Right lobe of liver (tissue), 6 donors: ENCODE data around the gene ATXN7. TPM values are rescaled to one million over a fixed set of nuclear protein-coding genes. Genes with fewer than 3 reads are reported as not detected.

ENCODE experiments used
- ATAC-seq, 4 donors: fragments of 200-7000 bp; cut with Tn5 transposase; one replicate each; pipeline ENCODE4 v1.9.1; 2020; ENCODE audit warnings: mild to moderate bottlenecking in 4 of 4, moderate library complexity in 4 of 4
- DNase-seq, 3 donors: peaks; one replicate each; pipeline ENCODE4 v3.0.0-alpha.2; 2020
- H3K27ac ChIP-seq, 3 donors: fragments of 200-600 bp; one replicate each; pipeline ENCODE4 v1.8.0; 2022
- H3K27me3 ChIP-seq, 2 donors: fragments of 200-600 bp; one replicate each; pipeline ENCODE4 v1.8.0; 2022
- H3K36me3 ChIP-seq, 4 donors: fragments of 200-600 bp; sonication (generic) in 1 of 4; one replicate each; pipeline versions ENCODE4 v1.5.1 to v1.8.0; 2017 to 2022; ENCODE audit warnings: control low read depth in 1 of 4
- H3K4me1 ChIP-seq, 4 donors: fragments of 200-600 bp; sonication (generic) in 1 of 4; one replicate each; pipeline versions ENCODE4 v1.5.1 to v1.8.0; 2017 to 2022; ENCODE audit warnings: control low read depth in 1 of 4
- H3K4me3 ChIP-seq, 3 donors: fragments of 200-600 bp; one replicate each; pipeline ENCODE4 v1.8.0; 2022
- H3K9me3 ChIP-seq, 4 donors: fragments of 200-600 bp; sonication (generic) in 1 of 4; one replicate each; pipeline versions ENCODE4 v1.5.1 to v1.8.0; 2017 to 2022; ENCODE audit warnings: control low read depth in 1 of 4
- POLR2A ChIP-seq: fragments of 450-650 bp; IDR thresholded peaks from one replicate; pipeline ENCODE4 v1.6.1; 2017; ENCODE audit warnings: antibody characterized with exemption, mild to moderate bottlenecking
- WGBS: methylation state at CpG from one replicate; pipeline ENCODE4 v1.1.6; 2018; ENCODE audit warnings: low coverage, low lambda C conversion rate; ENCODE audit not compliant: insufficient coverage; ENCODE audit errors: missing lambda C conversion rate; 5-methylcytosine and 5-hydroxymethylcytosine counted together
- intact Hi-C, 2 donors: fragments of 100-400 bp; cut with DNase I; formaldehyde crosslinking; loops; one replicate each; pipeline versions ENCODE4 v1.11.2 to v1.14.1; 2022
- total RNA-seq, 6 experiments: library from RNA; depleted of rRNA in 2 of 6; stranded (reverse); fragments of >200 nt in 2 of 6; fragmentation: NEBNext Ultra II Directional in 3 of 6; extraction: Animal tissue kit (Norgen Biotek cat#: 25700) in 3 of 6; gene quantifications; one replicate each; pipeline versions ENCODE4 v1.1.0 to v1.2.4, GENCODE V29; 2016 to 2023
- TF ChIP-seq, protein P1 (sequence below), 4 donors: fragments of 200-600 bp in 3 of 4; fragments of 450-650 bp in 1 of 4; IDR thresholded peaks; one replicate each; pipeline versions ENCODE4 v1.5.1 to v1.8.0; 2016 to 2022; ENCODE audit warnings: antibody characterized with exemption in 4 of 4, mild to moderate bottlenecking in 2 of 4
- donor health status: DM: no; HTN: yes; CAD: no.
- donor health status: DM: no; HTN: no; CAD: no.
- donor health status: DM: no; HTN: no; CAD: no.
- donor health status: DM: no; HTN: yes; CAD: no.
- donor health status: DM: no; HTN: yes; CAD: no.

Gene ATXN7
- total RNA-seq, 6 experiments from 2014 or later, result 14.6 to 18.6 (median 15.0) TPM

- intact Hi-C loops, result no loop called here
- WGBS, result 91% methylated on average over 7 of the region's 7 CpGs
- no peak for ATAC-seq
Measured at GRCh38 chr3:64009528-64009927, 145.9 kb downstream of the ATXN7 start.

DNA sequence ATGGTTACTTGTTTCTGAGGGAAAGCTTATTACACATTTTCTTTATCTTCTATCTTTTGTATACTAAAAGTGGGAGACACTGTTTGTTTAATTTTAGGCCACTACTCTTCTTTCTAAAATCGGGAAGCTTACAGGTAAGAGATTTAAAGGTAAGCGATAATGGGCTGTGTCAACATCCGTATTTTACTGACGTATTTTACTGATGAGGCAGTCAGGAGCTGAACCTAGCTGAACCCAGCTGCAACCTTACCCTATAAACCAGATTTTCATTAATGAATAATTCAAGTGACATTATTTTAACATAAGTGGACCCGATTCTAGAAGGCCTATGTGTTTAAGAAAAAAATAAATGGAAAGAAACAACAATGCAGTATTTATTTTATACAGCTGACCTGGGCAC lies 146.5 kb downstream of the ATXN7 start:
- peaks cover 12 to 94% (median 31%) of the 10 kb centered on the region in 4 donors for H3K36me3 ChIP-seq
- DNase-seq (no peak), ATAC-seq (no peak)
- no peaks in the 10 kb centered on the region for H3K9me3 ChIP-seq
- no peaks in the 10 kb centered on the region for H3K27me3 ChIP-seq
- H3K4me3 ChIP-seq, result no peak overlapping the region
- TF ChIP-seq POLR2A, result no peak
- TF ChIP-seq, protein P1, sequence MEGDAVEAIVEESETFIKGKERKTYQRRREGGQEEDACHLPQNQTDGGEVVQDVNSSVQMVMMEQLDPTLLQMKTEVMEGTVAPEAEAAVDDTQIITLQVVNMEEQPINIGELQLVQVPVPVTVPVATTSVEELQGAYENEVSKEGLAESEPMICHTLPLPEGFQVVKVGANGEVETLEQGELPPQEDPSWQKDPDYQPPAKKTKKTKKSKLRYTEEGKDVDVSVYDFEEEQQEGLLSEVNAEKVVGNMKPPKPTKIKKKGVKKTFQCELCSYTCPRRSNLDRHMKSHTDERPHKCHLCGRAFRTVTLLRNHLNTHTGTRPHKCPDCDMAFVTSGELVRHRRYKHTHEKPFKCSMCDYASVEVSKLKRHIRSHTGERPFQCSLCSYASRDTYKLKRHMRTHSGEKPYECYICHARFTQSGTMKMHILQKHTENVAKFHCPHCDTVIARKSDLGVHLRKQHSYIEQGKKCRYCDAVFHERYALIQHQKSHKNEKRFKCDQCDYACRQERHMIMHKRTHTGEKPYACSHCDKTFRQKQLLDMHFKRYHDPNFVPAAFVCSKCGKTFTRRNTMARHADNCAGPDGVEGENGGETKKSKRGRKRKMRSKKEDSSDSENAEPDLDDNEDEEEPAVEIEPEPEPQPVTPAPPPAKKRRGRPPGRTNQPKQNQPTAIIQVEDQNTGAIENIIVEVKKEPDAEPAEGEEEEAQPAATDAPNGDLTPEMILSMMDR (IDR thresholded peaks at IDR 0.05), result no peak
- intact Hi-C loops, result no loop called here
- H3K4me1 ChIP-seq, result no peaks in the 10 kb centered on the region
- 59% methylated on average over 5 of the region's 5 CpGs for WGBS
- no peak overlapping the region for H3K27ac ChIP-seq

More at GRCh38 chr3:64009528-64009927, 145.9 kb downstream of the ATXN7 start:
- Histone ChIP-seq H3K9me3 (no peaks in the 10 kb centered on the region), H3K27me3 (no peaks in the 10 kb centered on the region), H3K4me3 (no peak overlapping the region), H3K36me3 (peaks cover 12 to 89% (median 31%) of the 10 kb centered on the region in 4 donors), H3K27ac (no peak overlapping the region), H3K4me1 (no peaks in the 10 kb centered on the region)
- TF ChIP-seq, protein P1 (IDR thresholded peaks at IDR 0.05), result no peak
- TF ChIP-seq POLR2A, result no peak
- no peak for DNase-seq

DNA sequence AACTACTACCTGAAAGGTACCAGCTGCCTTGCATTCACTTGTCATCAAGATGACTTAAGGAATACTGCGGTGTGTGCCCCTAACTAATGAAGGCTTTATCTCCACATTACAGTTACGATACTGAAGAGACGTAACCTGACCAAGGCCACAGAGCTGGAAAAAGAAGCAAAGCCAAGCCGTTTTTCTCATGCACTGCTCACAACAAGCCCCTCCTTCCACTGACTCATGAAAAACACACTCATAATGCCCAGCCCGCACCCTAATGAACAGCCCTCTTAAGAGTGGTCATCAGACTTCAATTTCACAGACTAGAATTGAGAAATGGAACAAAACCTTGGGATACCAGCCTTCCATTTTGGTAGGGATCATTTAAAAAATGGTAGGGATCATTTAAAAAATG lies 148.0 kb downstream of the ATXN7 start:
- H3K9me3 ChIP-seq, result no peaks in the 10 kb centered on the region
- ATAC-seq, result peak in 1 of 4 donors; percentile 24
- TF ChIP-seq, protein P1 (IDR thresholded peaks at IDR 0.05), result no peak
- no peak for TF ChIP-seq POLR2A
- H3K36me3 ChIP-seq, result peaks cover 11 to 92% (median 25%) of the 10 kb centered on the region in 4 donors
- H3K27me3 ChIP-seq, result no peaks in the 10 kb centered on the region
- intact Hi-C loops, result no loop called here
- H3K4me3 ChIP-seq, result no peak overlapping the region
- no peak overlapping the region for H3K27ac ChIP-seq
- WGBS, result 93% methylated on average over 5 of the region's 5 CpGs
- no peak for DNase-seq
- H3K4me1 ChIP-seq, result no peaks in the 10 kb centered on the region

DNA sequence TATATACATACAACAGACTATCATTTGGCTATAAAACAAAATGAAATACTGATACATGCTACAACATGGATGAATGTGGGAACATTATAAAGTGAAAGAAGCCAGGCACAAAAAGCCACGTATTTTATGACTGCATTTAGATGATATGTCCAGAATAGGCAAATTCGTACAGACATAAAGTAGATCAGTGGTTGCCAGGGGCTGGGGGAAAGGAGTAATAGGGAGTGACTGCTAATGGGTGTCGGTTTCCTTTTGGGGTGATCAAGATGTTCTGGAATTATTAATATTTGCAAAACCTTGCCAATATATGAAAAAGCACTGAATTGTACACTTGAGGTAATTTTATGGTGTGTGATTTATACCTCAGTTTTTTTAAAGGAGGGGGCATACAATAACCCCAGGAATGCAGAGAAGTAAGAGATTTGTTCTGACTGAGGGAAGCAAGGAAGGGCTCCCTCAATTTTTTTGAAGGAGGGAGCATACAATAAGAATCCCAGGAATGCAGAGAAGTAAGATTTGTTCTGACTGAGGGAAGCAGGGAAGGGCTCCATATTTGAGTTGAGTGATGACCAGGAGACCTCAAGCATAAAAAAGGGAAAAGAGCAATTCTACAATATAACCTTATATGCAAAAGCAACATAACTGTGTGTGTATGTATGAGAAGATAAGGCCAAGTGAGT lies 153.4 kb downstream of the ATXN7 start:
- Histone ChIP-seq H3K9me3 (no peaks in the 10 kb centered on the region), H3K36me3 (peaks cover 11 to 92% (median 28%) of the 10 kb centered on the region in 4 donors), H3K4me1 (peaks cover 0 to 11% (median 3%) of the 10 kb centered on the region in 4 donors), H3K27me3 (no peaks in the 10 kb centered on the region), H3K4me3 (no peak overlapping the region), H3K27ac (no peak overlapping the region)
- TF ChIP-seq, protein P1 (IDR thresholded peaks at IDR 0.05), result no peak
- TF ChIP-seq POLR2A, result no peak
- intact Hi-C loops, result no loop called here
- DNase-seq, result no peak
- ATAC-seq, result no peak
- 83% methylated on average over 3 of the region's 3 CpGs for WGBS
